ENCODE measurements around the gene BABAM2. TPM values are rescaled to one million over a fixed set of nuclear protein-coding genes. Genes with fewer than 3 reads are reported as not detected.

The BABAM2 gene
- total RNA-seq, 1 experiment from 2014 or later, result 46.1 TPM

- Histone ChIP-seq H3K9me3 (ENCODE audit: insufficient read depth, low read depth) (no peaks in the 10 kb centered on the region; the same call in 1 of the 2 replicates), H3K27ac (peak overlapping the region; percentile 39; the same call in 1 of the 2 replicates), H4K20me1 (ENCODE audit: insufficient read depth) (no peaks in the 10 kb centered on the region), H3K36me3 (ENCODE audit: low read depth) (no peaks in the 10 kb centered on the region), H3K79me2 (ENCODE audit: low read depth) (no peaks in the 10 kb centered on the region), H3K4me3 (no peak overlapping the region), H2AFZ (no peak overlapping the region), H3F3A (ENCODE audit: insufficient read depth, low read depth) (peaks cover 4% of the 10 kb centered on the region; the same call in 1 of the 2 replicates), H3K27me3 (ENCODE audit: insufficient read depth, low read depth) (no peaks in the 10 kb centered on the region), H3K4me2 (peak overlapping the region; percentile 5; the same call in 1 of the 2 replicates), H3K9me2 (ENCODE audit: insufficient read depth) (no peaks in the 10 kb centered on the region), H3K4me1 (replicated peaks; ENCODE audit: insufficient read depth) (peaks cover 16% of the 10 kb centered on the region)
- intact Hi-C loops (cut with micrococcal nuclease; ENCODE audit: unreplicated experiment), result no loop called here
- BruUV-seq (replicated peaks), result no TSS peak
- peak in 1 of 2 experiments; percentile 84 for DNase-seq
- ChIA-PET CTCF (no interaction called here), POLR2A (ENCODE audit: unreplicated experiment) (interaction anchor here (0.6 kb wide), 2 partner anchors 172 to 212 kb away, joined by 5 to 15 read pairs; no protein-coding TSS in a partner anchor)
- TF ChIP-seq, protein P1, sequence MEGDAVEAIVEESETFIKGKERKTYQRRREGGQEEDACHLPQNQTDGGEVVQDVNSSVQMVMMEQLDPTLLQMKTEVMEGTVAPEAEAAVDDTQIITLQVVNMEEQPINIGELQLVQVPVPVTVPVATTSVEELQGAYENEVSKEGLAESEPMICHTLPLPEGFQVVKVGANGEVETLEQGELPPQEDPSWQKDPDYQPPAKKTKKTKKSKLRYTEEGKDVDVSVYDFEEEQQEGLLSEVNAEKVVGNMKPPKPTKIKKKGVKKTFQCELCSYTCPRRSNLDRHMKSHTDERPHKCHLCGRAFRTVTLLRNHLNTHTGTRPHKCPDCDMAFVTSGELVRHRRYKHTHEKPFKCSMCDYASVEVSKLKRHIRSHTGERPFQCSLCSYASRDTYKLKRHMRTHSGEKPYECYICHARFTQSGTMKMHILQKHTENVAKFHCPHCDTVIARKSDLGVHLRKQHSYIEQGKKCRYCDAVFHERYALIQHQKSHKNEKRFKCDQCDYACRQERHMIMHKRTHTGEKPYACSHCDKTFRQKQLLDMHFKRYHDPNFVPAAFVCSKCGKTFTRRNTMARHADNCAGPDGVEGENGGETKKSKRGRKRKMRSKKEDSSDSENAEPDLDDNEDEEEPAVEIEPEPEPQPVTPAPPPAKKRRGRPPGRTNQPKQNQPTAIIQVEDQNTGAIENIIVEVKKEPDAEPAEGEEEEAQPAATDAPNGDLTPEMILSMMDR (conservative IDR thresholded peaks at IDR 0.05), result no peak
- no peak for TF ChIP-seq EZH2 (IDR thresholded peaks at IDR 0.05; ENCODE audit: low read depth)
These were observed 294.6 kb downstream of the BABAM2 start for GRCh38 chr2:28185153-28185552.

- Histone ChIP-seq H3K27me3 (ENCODE audit: insufficient read depth, low read depth) (no peaks in the 10 kb centered on the region), H3K36me3 (ENCODE audit: low read depth) (no peaks in the 10 kb centered on the region), H3K27ac (peak overlapping the region; percentile 39), H3K4me3 (no peak overlapping the region), H2AFZ (no peak overlapping the region), H3K4me2 (0 out of 2 replicates have a peak overlapping the region, but pooled peaks have one; percentile 5), H3F3A (ENCODE audit: insufficient read depth, low read depth) (peaks cover 6% of the 10 kb centered on the region; the same call in 1 of the 2 replicates), H3K79me2 (ENCODE audit: low read depth) (no peaks in the 10 kb centered on the region), H3K4me1 (replicated peaks; ENCODE audit: insufficient read depth) (peaks cover 16% of the 10 kb centered on the region), H3K9me3 (ENCODE audit: insufficient read depth, low read depth) (no peaks in the 10 kb centered on the region; the same call in 1 of the 2 replicates), H3K9me2 (ENCODE audit: insufficient read depth) (no peaks in the 10 kb centered on the region), H4K20me1 (ENCODE audit: insufficient read depth) (no peaks in the 10 kb centered on the region)
- intact Hi-C loops (cut with micrococcal nuclease; ENCODE audit: unreplicated experiment), result no loop called here
- ChIA-PET CTCF (no interaction called here), POLR2A (ENCODE audit: unreplicated experiment) (interaction anchor here (0.6 kb wide), 2 partner anchors 172 to 211 kb away, joined by 5 to 15 read pairs; no protein-coding TSS in a partner anchor)
- BruUV-seq (replicated peaks), result no TSS peak
- DNase-seq, result peak in 1 of 2 experiments; percentile 68
- TF ChIP-seq, protein P1 (conservative IDR thresholded peaks at IDR 0.05), result no peak
- no peak for TF ChIP-seq EZH2 (IDR thresholded peaks at IDR 0.05; ENCODE audit: low read depth)
These were observed 295.4 kb downstream of the BABAM2 start for GRCh38 chr2:28185891-28186290.

- Histone ChIP-seq H3K79me2 (ENCODE audit: low read depth) (no peaks in the 10 kb centered on the region), H3K4me1 (replicated peaks; ENCODE audit: insufficient read depth) (peaks cover 16% of the 10 kb centered on the region), H3K27ac (no peak overlapping the region), H4K20me1 (ENCODE audit: insufficient read depth) (no peaks in the 10 kb centered on the region), H3F3A (ENCODE audit: insufficient read depth, low read depth) (peaks cover 6% of the 10 kb centered on the region; the same call in 1 of the 2 replicates), H2AFZ (no peak overlapping the region), H3K4me2 (no peak overlapping the region), H3K9me3 (ENCODE audit: insufficient read depth, low read depth) (no peaks in the 10 kb centered on the region; the same call in 1 of the 2 replicates), H3K4me3 (no peak overlapping the region), H3K9me2 (ENCODE audit: insufficient read depth) (no peaks in the 10 kb centered on the region), H3K36me3 (ENCODE audit: low read depth) (no peaks in the 10 kb centered on the region), H3K27me3 (ENCODE audit: insufficient read depth, low read depth) (no peaks in the 10 kb centered on the region)
- ChIA-PET POLR2A (ENCODE audit: unreplicated experiment) (no interaction called here), CTCF (no interaction called here)
- intact Hi-C loops (cut with micrococcal nuclease; ENCODE audit: unreplicated experiment), result no loop called here
- no peak for TF ChIP-seq EZH2 (IDR thresholded peaks at IDR 0.05; ENCODE audit: low read depth)
- TF ChIP-seq, protein P1 (conservative IDR thresholded peaks at IDR 0.05), result no peak
- DNase-seq, result no peak
- BruUV-seq (replicated peaks), result no TSS peak
These were observed 296.7 kb downstream of the BABAM2 start for GRCh38 chr2:28187186-28187585.
